Caco-2 (cell line): Measurements from ENCODE around the gene WNT3A. TPM values are rescaled to one million over a fixed set of nuclear protein-coding genes. Genes with fewer than 3 reads are reported as not detected.

Experiments
- BruUV-seq: library from RNA; stranded (reverse); fragments of 400-500 nt; replicated peaks from 2 replicates; lab custom pipeline; 2021; lab: Mats Ljungman, UMichigan
- CTCF ChIA-PET: fragments of 300-600 bp; sonication (Branson Sonifier 250); formaldehyde crosslinking; loops from one replicate; lab custom pipeline; 2022; ENCODE audit warnings: antibody characterized with exemption; lab: Charles Lee
- POLR2A ChIA-PET: fragments of 300-600 bp; sonication (Branson Sonifier 250); formaldehyde crosslinking; loops from one replicate; lab custom pipeline; 2022; ENCODE audit warnings: antibody characterized with exemption; lab: Charles Lee
- DNase-seq, 2 experiments: peaks; one replicate each; pipeline versions ENCODE4 v3.0.0 to v3.0.0-alpha.2; 2020 to 2022
- H3K27me3 ChIP-seq: replicated peaks from 2 replicates; pipeline ENCODE4 v1.6.0; 2011; ENCODE audit warnings: low read length; ENCODE audit not compliant: control insufficient read depth, insufficient read depth
- H3K36me3 ChIP-seq: 2 replicates; pipeline ENCODE4 v1.5.1; 2011; ENCODE audit warnings: low read length; ENCODE audit not compliant: control insufficient read depth, insufficient read depth
- H3K4me1 ChIP-seq: fragments of 250-450 bp; sonication (Bioruptor Pico); 2 replicates; pipeline ENCODE4 v1.5.1; 2020; ENCODE audit warnings: mild to moderate bottlenecking
- H3K4me3 ChIP-seq: 2 replicates; pipeline ENCODE4 v1.5.1; 2011; ENCODE audit warnings: low read depth, mild to moderate bottlenecking, control low read depth, low read length
- H3K9me3 ChIP-seq: fragments of 250-450 bp; sonication (Bioruptor Pico); 2 replicates; pipeline ENCODE4 v1.5.1; 2020; ENCODE audit warnings: mild to moderate bottlenecking, moderate library complexity
- H3K27ac Mint-ChIP-seq: one replicate; pipeline ENCODE4 v1.8.0; 2022; ENCODE audit warnings: mixed read lengths; ENCODE audit not compliant: unreplicated experiment
- H3K27me3 Mint-ChIP-seq: one replicate; pipeline ENCODE4 v1.8.0; 2022; ENCODE audit warnings: mixed read lengths; ENCODE audit not compliant: insufficient read depth, unreplicated experiment
- H3K36me3 Mint-ChIP-seq: one replicate; pipeline ENCODE4 v1.8.0; 2022; ENCODE audit warnings: mild to moderate bottlenecking, mixed read lengths; ENCODE audit not compliant: insufficient read depth, unreplicated experiment
- H3K4me1 Mint-ChIP-seq: one replicate; pipeline ENCODE4 v1.8.0; 2022; ENCODE audit warnings: low read depth, mixed read lengths; ENCODE audit not compliant: unreplicated experiment
- H3K4me3 Mint-ChIP-seq: one replicate; pipeline ENCODE4 v1.8.0; 2022; ENCODE audit warnings: mild to moderate bottlenecking, moderate library complexity, mixed read lengths; ENCODE audit not compliant: unreplicated experiment
- H3K9me3 Mint-ChIP-seq: one replicate; pipeline ENCODE4 v1.8.0; 2022; ENCODE audit warnings: mixed read lengths; ENCODE audit not compliant: unreplicated experiment
- CTCF ChIP-seq, 2 experiments: fragments of 200-600 bp in 1 of 2; IDR thresholded peaks; 1 replicate in 1 of 2; 2 replicates in 1 of 2; pipeline versions ENCODE4 v1.5.1 to v1.8.0; 2011 to 2022; ENCODE audit warnings: antibody characterized with exemption in 1 of 2, control low read depth in 1 of 2, inconsistent platforms in 1 of 2, low read depth in 1 of 2, low read length in 1 of 2, mild to moderate bottlenecking in 1 of 2, moderate library complexity in 1 of 2; ENCODE audit not compliant: insufficient read depth in 1 of 2, severe bottlenecking in 1 of 2, unreplicated experiment in 1 of 2
- intact Hi-C: fragments of 100-400 bp; cut with micrococcal nuclease; formaldehyde crosslinking; loops from one replicate; pipeline ENCODE4 v1.10.0; 2022; ENCODE audit not compliant: unreplicated experiment
- total RNA-seq: library from RNA; stranded (reverse); gene quantifications from 2 replicates; pipeline ENCODE4 v1.2.3, GENCODE V29; 2022

WNT3A gene
- total RNA-seq, 1 experiment from 2014 or later = 0.09 TPM

DNA sequence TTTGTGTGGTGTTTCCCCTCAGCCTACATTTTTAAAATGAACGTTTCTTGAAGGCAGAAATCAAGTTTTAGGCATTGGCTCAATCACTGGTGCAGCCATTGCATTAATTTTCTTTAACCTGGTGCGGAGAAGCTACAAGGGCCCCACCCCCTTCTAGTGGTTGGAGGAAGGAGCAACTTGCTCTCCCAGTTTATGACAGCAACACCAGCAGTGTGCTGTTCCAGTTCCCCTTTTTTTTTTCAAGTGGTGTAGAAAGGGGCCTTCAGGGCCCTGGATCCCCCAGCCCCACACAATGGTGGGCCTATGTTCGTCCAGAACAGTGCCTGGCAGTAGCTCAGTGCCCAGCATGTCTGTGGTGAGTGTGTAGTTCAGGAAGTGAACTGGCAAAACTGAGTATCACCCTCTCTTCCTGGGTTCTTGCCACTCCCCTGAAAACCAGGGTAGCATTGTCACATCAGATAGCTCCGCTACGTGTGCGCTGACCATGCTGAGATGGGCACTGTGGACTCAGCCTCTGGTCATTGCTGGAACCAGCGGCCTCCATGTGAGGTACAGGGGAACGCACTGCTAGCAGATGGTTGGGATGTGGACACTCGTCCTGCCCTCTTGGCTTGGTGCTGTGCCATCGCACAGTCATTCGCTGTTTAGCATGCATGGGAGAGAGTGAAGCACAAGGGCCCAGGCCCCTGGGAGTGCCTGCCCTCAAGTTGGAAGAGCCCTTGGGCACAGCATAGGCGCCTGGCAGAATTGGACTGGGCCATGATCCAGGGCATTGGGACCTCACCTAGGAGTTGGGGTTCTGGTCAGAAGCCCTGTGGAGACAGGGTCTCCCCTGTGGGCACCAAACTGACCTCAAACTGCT is 83.0 kb downstream of the WNT3A start:
- H3K4me1 Mint-ChIP-seq = peaks cover 21% of the 10 kb centered on the region

DNA sequence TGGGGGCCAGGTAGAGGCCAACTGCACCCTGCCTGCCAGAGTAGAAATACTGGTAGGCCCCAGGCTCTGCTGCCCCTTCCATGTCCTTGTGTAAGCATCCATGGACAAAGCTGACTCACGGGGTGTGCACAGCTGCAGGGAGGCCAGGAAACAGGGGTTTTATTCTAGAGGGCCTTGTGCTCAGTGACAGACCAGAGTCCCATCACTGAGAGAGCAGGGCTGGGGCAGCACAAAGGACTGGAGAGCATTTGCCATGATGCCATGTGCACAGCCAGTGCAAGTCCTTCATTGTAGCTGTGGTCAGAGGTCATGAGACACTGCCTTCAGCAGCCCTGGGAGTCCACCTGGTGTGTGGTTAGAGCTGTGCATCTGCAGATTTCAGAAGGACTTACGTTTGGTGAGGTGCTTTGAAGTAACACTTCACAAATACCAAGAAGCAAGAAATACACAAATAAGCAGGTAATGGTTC is 83.8 kb downstream of the WNT3A start:
- Mint-ChIP-seq H3K27me3 (no peaks in the 10 kb centered on the region), H3K36me3 (peaks cover 96% of the 10 kb centered on the region), H3K4me1 (peaks cover 13% of the 10 kb centered on the region), H3K9me3 (peaks cover 17% of the 10 kb centered on the region), H3K4me3 (no peak overlapping the region), H3K27ac (no peak overlapping the region)
- Histone ChIP-seq H3K4me1 (peaks cover 12% of the 10 kb centered on the region), H3K36me3 (peaks cover 12% of the 10 kb centered on the region), H3K4me3 (no peak overlapping the region), H3K9me3 (peaks cover 9% of the 10 kb centered on the region; the same call in 1 of the 2 replicates), H3K27me3 (no peaks in the 10 kb centered on the region)
- no peak for TF ChIP-seq CTCF (IDR thresholded peaks at IDR 0.05; ENCODE audit: insufficient read depth in 1 of 2, low read depth in 1 of 2, low read length in 1 of 2, severe bottlenecking in 1 of 2, unreplicated experiment in 1 of 2)
- ChIA-PET CTCF (no interaction called here), POLR2A (no interaction called here)
- no TSS peak for BruUV-seq
- intact Hi-C loops = no loop called here
- peak in 1 of 2 experiments; percentile 26 for DNase-seq

More for the DNA sequence above, 83.0 kb downstream of the WNT3A start:
- Histone ChIP-seq H3K27me3 (no peaks in the 10 kb centered on the region), H3K4me1 (peaks cover 21% of the 10 kb centered on the region), H3K9me3 (peaks cover 9% of the 10 kb centered on the region; the same call in 1 of the 2 replicates), H3K36me3 (peaks cover 14% of the 10 kb centered on the region), H3K4me3 (no peak overlapping the region)
- H3K36me3 Mint-ChIP-seq = peaks cover 96% of the 10 kb centered on the region
- peak overlapping the region; percentile 42 for H3K27ac Mint-ChIP-seq
- H3K4me3 Mint-ChIP-seq = no peak overlapping the region
- TF ChIP-seq CTCF (IDR thresholded peaks at IDR 0.05; ENCODE audit: insufficient read depth in 1 of 2, low read depth in 1 of 2, low read length in 1 of 2, severe bottlenecking in 1 of 2, unreplicated experiment in 1 of 2) = no peak
- intact Hi-C loops = no loop called here
- DNase-seq = no peak
- BruUV-seq = no TSS peak
- peaks cover 8% of the 10 kb centered on the region for H3K9me3 Mint-ChIP-seq
- H3K27me3 Mint-ChIP-seq = no peaks in the 10 kb centered on the region
- ChIA-PET CTCF (interaction anchor here (0.6 kb wide), 1 partner anchor 16 kb away, joined by 3 read pairs; no protein-coding TSS in a partner anchor), POLR2A (no interaction called here)

DNA sequence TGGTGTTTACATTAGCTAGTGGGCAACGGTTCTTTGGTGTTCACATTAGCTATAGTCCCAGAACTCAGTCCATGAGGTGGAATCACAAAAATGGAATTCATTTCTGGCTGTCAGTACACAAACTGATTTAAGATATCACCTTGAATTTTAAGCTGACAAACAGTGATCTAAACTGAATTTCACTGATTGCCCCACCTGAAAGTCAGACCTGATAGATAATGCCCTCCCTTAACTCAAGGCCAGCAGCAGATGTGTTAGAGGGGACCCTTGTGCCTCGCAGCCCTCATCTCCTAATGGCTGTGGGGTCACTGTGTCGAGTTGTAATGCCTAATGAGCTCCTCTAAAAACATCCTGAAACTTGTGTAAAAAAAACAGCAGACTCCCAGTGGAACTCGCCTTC is 84.3 kb downstream of the WNT3A start:
- intact Hi-C loops = no loop called here
- H3K36me3 ChIP-seq = peaks cover 12% of the 10 kb centered on the region
- no peak overlapping the region for H3K4me3 ChIP-seq
- peaks cover 9% of the 10 kb centered on the region; the same call in 1 of the 2 replicates for H3K9me3 ChIP-seq
- Mint-ChIP-seq H3K4me3 (no peak overlapping the region), H3K27me3 (no peaks in the 10 kb centered on the region), H3K27ac (no peak overlapping the region), H3K36me3 (peaks cover 98% of the 10 kb centered on the region), H3K9me3 (peaks cover 21% of the 10 kb centered on the region), H3K4me1 (peaks cover 13% of the 10 kb centered on the region)
- H3K27me3 ChIP-seq = no peaks in the 10 kb centered on the region
- peaks cover 11% of the 10 kb centered on the region for H3K4me1 ChIP-seq
- TF ChIP-seq CTCF (IDR thresholded peaks at IDR 0.05; ENCODE audit: insufficient read depth in 1 of 2, low read depth in 1 of 2, low read length in 1 of 2, severe bottlenecking in 1 of 2, unreplicated experiment in 1 of 2) = no peak
- CTCF ChIA-PET = no interaction called here
- no TSS peak for BruUV-seq
- POLR2A ChIA-PET = interaction anchor here (1.2 to 1.5 kb wide), 2 partner anchors 9 to 15 kb away, joined by 3 to 5 read pairs; partner anchors contain the start of gene ARF1
- DNase-seq = no peak
